Dedifferentiated amniotic fluid mesenchymal stem cell (primary cell): ENCODE data around the gene GNB1L.
A peak's percentile ranks its signal among the peaks of the same experiment; 100 is the strongest.
"Not testable (repeated sequence)": the region's sequence is repeated elsewhere in the genome, so short reads cannot be mapped to it uniquely, and the experiment has no call there.

ENCODE experiments used
- DNase-seq: peaks from one replicate; pipeline ENCODE4 v3.0.0-alpha.2; 2016; ENCODE audit errors: extremely low spot score

Gene GNB1L

DNA sequence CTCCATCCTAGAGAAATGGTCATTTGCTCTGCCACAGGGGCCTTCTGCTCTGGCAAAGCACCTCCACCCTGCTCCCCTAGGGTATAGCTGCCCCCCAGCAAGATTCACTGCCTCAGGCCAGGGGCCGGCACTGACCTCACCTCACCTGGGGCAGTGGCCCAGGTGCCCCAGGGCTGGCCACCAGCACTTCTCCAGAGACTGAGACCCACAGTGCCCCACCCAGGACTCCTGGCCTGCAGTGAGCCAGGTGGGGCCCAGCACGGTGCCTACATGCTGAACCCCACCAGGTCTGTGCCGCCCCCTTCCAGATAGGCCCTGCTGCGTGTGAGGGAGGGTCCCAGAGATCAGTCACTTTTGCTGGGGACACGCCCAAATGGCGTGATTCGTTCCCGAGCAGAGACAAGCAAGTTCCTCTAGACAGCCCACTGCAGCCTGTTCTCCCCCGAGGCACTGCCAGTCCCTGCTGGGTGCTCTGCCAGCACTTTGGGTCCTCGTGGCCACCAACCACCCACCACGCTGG is 10.8 kb downstream of the GNB1L start:
- DNase-seq = no peak

- no peak for DNase-seq
Observed at GRCh38 chr22:19843107-19843856, 11.4 kb downstream of the GNB1L start.

DNA sequence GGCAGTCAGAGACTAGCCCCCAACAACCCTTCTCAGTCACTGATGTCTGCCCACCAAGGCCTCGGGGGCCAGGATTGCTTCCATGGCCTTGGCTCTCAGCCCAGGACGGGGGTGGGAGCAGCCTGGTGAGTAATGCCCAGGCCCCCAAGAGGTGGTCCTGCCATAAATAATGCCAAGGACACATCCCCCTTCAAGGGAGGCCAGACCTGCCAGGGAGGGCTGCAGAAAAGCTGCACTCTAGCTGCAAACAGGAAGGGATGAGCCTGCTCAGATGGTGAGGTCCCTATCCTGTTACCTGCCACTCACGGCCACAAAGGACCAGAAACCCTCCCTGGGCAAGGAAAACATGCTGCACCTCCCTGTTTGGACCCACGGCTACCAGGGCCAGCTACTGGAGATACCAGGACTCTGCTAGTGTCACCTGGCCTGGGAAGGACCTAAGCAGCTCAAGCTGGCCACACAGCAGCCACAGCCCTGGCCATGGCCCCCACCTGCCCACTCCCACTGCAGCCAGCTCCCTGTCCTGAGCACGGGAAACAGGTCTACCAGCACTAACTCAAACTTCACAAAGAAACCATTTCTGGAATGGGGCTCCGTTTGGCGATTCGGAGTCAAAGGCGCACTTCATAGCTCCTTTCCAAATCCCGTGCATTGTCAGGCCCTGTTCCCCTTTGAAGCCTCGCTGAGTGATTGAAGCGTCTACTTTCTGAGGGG is 12.1 kb downstream of the GNB1L start:
- no peak for DNase-seq

GRCh38 chr22:19841641-19842392 is 12.9 kb downstream of the GNB1L start:
- DNase-seq = no peak

DNA sequence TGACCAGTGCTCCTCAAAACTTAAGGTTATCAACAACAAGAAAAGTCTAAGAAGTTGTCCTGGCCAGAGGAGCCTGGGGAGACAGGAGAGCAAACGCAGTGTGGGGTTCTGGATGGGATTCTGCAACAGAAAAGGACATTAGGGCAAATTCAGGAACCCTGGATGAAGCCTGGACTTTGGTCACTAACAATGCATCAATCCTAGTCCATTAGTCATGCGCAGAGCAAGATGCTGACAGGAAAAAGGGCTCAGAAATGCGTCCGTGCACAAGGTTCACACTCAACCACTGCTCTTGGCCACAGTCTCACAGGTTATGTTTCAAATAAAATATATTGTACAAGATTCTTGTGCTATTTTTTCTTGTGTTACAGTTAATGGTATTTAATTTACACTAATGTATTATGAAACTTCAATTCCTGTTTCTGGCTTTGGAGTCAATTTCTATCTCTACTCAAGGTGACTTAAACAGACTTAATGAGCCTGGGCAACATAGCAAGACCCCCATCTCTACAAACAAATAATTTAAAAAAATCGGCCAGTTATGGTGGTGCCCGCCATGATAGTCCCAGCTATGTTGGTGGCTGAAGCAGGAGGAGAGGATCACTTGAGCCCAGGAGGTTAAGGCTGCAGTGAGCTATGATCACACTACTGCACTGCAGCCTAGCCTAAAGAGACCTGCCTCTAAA is 13.6 kb downstream of the GNB1L start:
- no peak for DNase-seq

GRCh38 chr22:19840059-19840458 is 14.6 kb downstream of the GNB1L start:
- no peak for DNase-seq

DNA sequence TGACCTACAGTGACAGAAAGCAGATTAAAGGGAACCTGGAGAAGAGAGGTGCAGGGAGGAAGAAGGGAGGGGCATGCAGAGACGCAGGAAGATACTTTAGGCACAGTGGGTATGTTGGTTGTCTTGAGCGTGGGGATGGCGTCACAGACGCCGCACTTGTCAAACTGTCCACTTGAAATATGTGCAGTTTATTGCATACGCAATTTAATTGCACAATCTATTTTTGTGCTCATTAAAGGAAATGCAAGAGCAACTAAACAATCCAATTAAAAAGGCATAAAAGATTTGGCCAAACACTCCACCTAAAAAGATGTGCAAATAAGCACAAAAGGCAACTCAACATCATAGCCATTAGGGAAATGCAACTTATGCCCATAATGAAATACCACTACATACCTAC is 16.8 kb downstream of the GNB1L start:
- DNase-seq = no peak

- DNase-seq = peak; percentile 20
Observed at GRCh38 chr22:19836512-19836911, 18.2 kb downstream of the GNB1L start.

DNA sequence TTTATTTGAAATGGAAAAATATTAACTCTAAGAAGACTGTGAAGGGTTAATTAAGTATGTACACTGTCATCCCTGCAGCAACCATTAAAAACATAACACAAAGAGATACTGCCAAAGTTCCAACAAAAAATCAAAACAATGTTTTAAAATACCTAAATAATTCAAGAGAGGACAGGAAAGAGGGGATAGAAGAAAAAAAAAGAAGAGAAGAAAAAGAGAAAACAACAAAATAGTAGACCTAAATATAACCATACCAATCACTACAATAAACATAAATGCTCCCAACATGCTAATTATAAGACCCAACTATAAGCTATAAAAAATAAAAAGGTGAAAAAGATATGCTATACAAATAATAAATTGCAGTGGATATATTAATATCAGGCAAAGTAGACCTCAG is 20.1 kb downstream of the GNB1L start:
- no peak for DNase-seq

GRCh38 chr22:19833327-19833726 is 21.3 kb downstream of the GNB1L start:
- DNase-seq = not testable (repeated sequence)

DNA sequence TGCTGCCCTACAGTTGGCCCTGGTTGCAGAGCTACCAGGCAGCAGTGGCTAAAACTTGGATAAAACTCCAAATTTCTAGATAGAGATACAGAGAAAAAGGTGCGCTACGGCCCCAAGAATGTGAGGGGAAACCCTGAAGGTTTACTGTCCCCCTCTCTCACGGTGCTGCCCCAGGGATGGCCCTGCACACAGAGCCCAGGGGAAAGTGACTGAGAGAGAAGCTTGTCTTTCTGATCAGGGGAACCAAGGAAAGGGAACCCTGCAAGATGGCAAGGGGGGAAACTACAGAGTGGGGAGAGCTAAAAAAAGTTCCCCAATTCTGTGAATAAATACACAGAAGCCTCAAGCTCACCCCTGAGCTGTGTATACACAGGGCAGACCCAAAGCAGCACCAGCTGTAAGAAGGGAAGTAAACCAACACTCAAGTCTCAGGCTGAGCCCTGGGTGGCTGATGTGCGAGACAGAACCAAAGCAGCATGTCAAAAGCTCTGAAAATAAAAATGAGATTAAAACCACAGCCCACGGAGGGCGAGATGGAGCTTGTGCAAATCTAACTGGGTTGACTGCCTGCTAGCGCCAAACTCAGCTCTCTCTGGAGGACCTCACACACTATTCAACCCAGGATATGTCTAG is 22.1 kb downstream of the GNB1L start:
- no peak for DNase-seq

DNA sequence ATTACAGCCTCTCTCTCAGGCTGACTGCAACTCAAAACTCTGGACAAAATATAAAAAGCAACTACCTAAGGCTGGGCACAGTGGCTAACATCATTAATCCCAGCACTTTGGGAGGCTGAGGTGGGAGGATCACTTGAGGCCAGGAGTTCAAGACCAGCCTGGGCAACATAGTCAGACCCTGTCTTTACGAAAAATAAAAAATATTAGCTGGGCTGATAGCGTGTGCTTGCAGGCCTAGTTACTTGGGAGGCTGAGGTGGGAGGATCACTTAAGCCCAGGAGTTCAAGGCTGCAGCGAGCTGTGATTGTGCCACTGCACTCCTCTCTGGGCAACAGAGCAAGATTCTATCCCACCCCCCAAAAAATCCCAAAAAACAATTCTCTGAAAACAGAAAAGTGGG is 22.7 kb downstream of the GNB1L start:
- DNase-seq = not testable (repeated sequence)

DNA sequence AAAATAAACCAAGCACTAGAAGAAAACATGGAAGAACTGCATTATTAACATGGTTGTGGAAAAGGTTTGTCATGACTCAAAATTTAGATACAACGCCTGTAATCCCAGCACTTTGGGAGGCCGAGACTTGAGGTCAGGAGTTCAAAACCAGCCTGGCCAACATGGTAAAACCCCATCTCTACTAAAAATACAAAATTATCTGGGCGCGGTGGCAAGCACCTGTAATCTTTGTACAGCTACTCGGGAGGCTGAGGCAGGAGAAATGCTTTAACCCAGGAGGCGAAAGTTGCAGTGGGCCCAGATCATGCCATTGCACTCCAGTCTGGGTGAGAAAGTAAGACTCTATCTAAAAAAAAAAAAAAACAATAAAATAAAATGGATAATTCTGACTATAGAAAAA is 23.7 kb downstream of the GNB1L start:
- DNase-seq = no peak

DNA sequence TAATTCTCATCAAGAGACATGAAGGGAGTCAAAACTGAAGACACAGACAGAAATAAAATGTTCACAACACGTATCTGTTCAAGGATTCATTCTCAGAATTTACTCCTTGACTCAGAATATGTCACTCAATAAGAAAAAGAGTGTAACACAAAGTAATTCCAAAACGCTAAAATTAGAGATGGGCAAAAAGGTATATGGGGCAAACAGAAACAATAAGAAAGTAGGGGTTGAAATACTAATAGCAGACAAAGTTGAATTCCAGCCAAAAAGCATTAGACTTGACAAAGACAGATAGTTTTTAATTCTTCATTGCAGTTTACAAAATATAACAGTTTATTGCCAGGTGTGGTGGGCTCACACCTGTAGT is 26.7 kb downstream of the GNB1L start:
- no peak for DNase-seq

DNA sequence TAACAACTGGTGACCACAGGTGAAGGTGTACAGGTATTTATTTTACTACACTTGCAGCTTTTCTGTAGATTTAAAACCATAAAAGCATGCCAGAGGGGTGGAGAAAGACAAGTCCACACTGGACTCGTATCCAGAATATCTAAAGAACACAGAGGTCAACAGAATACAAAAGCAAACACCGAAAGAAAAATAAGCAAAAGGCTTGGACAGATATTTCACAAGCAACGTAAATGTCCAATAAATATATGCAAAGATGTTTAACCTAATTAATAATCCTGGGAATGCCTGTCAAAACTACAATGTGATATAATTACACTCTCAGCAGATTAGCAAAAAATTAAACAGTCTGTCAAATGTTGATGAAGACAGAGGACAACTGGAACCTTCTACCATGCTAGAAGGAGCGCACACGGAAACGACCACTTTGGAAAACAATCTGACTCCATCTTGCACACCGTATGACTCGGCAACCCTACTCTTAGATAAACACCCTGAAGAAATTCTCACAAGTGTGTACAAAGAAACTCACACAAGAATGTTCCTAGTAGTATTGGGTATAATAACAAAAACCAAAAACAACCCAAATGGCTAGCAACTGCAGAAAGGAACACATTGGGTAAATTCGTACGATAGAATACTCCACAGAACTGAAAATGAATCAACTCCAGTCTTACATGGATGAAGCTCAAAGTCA is 27.2 kb downstream of the GNB1L start:
- no peak for DNase-seq

DNA sequence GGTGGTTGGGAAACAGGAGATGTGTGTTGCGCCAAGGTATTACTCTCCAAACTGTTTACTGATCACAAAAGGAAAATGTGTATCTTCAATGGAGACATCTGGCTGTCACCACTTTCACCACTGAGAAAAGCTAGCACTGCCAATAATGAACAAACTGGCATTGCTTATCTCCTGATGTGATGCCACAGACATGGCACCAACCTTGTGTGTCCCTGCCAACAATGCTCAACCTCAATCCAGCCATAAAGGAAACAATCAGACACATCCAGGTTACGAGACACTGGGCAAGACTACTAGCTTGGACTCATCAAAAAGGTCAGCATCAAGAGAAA is 28.1 kb downstream of the GNB1L start:
- no peak for DNase-seq

DNA sequence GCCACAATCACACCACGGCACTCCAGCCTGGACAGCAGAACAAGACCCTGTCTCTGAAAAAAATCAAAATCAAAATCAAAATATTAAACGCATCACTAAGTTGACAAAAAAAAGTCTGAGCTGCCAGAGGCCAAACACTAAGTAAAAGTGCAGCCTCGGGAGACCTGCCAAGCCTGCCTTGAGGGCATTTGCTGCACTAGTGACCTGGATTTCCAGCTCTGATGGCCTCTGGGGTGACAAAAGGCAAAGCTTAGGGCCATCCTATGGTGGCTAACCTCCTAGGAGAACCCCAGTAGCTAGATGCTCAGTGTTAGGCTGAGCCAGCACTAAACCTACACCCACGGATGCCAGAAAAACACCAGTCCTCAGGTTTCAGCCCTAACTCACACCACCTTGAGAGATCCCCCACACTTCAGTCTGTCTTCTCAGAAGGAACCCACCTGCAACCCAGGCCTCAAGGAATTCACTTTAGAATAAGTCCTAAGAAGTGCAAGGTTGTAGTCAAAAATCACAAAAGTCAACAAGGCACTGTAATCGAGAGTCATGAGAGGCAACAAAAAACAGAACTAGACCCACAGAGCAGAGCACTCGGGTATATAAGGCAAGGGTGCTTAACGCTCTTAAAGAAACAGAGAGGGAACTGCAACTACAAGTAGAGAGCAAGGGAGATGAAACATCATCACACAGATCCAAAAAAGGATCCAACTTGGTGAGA is 28.6 kb downstream of the GNB1L start:
- DNase-seq = no peak

DNA sequence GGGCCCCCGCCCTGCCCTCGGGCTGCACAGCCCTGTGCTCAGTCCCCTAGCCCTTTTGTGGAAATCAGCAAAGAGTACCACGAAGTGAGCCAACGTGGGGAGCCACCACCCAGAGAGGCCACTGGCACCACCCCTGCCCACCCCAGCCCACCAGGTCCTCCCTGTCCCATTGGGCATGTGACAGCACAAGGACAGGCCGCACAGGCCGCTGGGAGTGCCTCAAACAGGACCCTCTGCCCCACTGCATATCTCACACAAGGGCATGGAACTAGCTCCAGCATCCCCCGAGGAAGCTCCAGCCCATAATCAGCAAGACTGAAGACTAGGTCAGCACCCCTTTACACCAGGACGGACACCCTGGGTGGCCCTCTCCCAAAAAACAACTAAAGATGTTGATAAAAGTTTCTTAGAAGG is 29.7 kb downstream of the GNB1L start:
- DNase-seq = no peak

DNA sequence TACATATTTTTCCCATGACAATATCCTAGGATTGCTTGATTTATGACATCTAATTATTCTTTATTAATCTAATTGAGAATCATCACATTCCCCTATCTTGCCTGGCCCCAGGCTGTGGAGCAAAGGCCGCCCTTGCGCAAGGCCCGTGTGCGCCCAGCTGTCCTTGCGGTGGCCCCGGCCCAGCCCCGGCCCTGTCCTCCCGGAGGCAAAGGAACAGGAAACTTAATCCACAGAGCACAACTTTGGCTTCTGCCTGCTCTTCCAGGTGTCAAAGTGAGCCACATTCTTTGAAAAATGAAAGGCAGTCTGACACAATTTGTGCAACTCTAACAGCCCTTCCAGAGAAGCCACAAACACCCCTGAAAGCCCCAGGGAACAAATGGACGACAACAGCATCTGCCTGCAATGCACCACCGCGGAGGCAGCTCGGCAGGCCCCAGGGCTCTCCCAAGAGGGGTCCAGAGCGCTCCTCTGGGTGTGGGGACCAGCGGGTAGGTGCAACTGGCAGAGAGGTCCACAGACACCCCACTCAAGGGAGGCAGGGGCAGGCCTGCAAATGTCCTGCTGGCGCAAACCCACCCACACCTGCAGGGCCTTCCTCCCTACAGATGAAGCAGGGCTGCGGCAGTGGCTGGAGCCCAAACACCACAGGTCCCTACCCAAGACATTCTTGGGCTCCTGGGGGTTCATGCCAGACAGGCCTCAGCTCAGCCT is 30.3 kb downstream of the GNB1L start:
- no peak for DNase-seq

GRCh38 chr22:19823902-19824211 is 30.8 kb downstream of the GNB1L start:
- DNase-seq = no peak
